Measurements from ENCODE around the gene PDCL3. TPM values are rescaled to one million over a fixed set of nuclear protein-coding genes. Genes with fewer than 3 reads are reported as not detected.

Gene PDCL3
- total RNA-seq, 1 donor from 2014 or later, result 15.0 TPM

- H3K27me3 Mint-ChIP-seq (ENCODE audit: unreplicated experiment), result peaks cover 3% of the 10 kb centered on the region
- H3K9me3 Mint-ChIP-seq (ENCODE audit: unreplicated experiment), result no peaks in the 10 kb centered on the region
- H3K36me3 Mint-ChIP-seq (ENCODE audit: low read depth, unreplicated experiment), result peaks cover 4% of the 10 kb centered on the region
- H3K4me1 Mint-ChIP-seq (ENCODE audit: unreplicated experiment), result no peaks in the 10 kb centered on the region
- no peak for TF ChIP-seq CTCF (IDR thresholded peaks at IDR 0.05; ENCODE audit: unreplicated experiment)
- no peak overlapping the region for H3K27ac Mint-ChIP-seq (ENCODE audit: unreplicated experiment)
- no peak overlapping the region for H3K4me3 Mint-ChIP-seq (ENCODE audit: unreplicated experiment)
- no peak for DNase-seq (ENCODE audit: low spot score)
These were observed 52.7 kb downstream of the PDCL3 start for GRCh38 chr2:100615471-100615870.

DNA sequence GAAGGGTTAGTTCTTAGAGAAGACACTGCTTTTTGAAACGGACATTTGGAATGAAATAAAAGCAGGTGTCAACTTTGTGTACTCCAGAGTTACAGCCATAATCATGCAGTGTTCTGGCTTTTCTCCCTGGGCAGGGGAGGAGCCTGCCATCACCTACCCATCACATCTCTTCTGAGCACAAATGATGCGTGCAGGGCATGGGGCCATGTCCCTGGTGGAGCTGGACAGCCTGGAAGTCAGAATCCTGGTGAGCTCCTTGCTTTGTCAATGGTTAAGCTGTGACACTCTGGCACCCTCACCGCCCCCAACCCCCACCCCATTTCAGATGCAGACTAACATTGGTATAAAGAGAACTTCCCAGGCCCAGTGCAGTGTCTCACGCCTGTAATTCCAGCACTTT, 53.1 kb downstream of the PDCL3 start:
- H3K27me3 Mint-ChIP-seq (ENCODE audit: unreplicated experiment), result peaks cover 6% of the 10 kb centered on the region
- no peaks in the 10 kb centered on the region for H3K9me3 Mint-ChIP-seq (ENCODE audit: unreplicated experiment)
- no peak for DNase-seq (ENCODE audit: low spot score)
- peaks cover 6% of the 10 kb centered on the region for H3K36me3 Mint-ChIP-seq (ENCODE audit: low read depth, unreplicated experiment)
- no peak overlapping the region for H3K4me3 Mint-ChIP-seq (ENCODE audit: unreplicated experiment)
- TF ChIP-seq CTCF (IDR thresholded peaks at IDR 0.05; ENCODE audit: unreplicated experiment), result no peak
- H3K27ac Mint-ChIP-seq (ENCODE audit: unreplicated experiment), result no peak overlapping the region
- H3K4me1 Mint-ChIP-seq (ENCODE audit: unreplicated experiment), result no peaks in the 10 kb centered on the region

- Mint-ChIP-seq H3K4me1 (ENCODE audit: unreplicated experiment) (no peaks in the 10 kb centered on the region), H3K4me3 (ENCODE audit: unreplicated experiment) (no peak overlapping the region), H3K27ac (ENCODE audit: unreplicated experiment) (no peak overlapping the region), H3K36me3 (ENCODE audit: low read depth, unreplicated experiment) (peaks cover 10% of the 10 kb centered on the region), H3K9me3 (ENCODE audit: unreplicated experiment) (no peaks in the 10 kb centered on the region), H3K27me3 (ENCODE audit: unreplicated experiment) (peaks cover 6% of the 10 kb centered on the region)
- no peak for TF ChIP-seq CTCF (IDR thresholded peaks at IDR 0.05; ENCODE audit: unreplicated experiment)
- DNase-seq (ENCODE audit: low spot score), result no peak
These were observed 54.1 kb downstream of the PDCL3 start for GRCh38 chr2:100616841-100617390.

DNA sequence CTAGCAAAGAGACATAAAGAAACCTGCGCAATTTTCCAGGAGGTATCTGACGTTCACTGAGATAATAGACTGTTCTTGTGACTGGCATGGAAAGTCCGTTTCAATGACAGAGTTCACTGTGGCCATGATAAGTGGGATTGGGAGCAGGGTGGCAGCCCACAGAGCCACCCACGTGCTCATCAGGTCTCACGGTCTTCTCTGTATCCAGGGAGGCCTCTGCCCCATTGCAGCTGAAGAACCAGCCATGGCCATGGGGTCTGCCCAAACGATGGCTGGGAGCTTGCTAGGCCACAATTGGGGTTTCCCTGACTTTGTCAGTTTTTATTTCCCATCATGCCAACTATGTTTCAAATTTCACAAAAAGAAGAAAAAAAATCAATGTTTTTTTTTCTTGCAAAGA, 57.2 kb downstream of the PDCL3 start:
- peaks cover 4% of the 10 kb centered on the region for H3K27me3 Mint-ChIP-seq (ENCODE audit: unreplicated experiment)
- H3K36me3 Mint-ChIP-seq (ENCODE audit: low read depth, unreplicated experiment), result peaks cover 14% of the 10 kb centered on the region
- H3K4me1 Mint-ChIP-seq (ENCODE audit: unreplicated experiment), result no peaks in the 10 kb centered on the region

More for the DNA sequence above, 57.2 kb downstream of the PDCL3 start:
- DNase-seq (ENCODE audit: low spot score), result no peak
- no peak for TF ChIP-seq CTCF (IDR thresholded peaks at IDR 0.05; ENCODE audit: unreplicated experiment)
- Mint-ChIP-seq H3K4me3 (ENCODE audit: unreplicated experiment) (no peak overlapping the region), H3K27ac (ENCODE audit: unreplicated experiment) (no peak overlapping the region), H3K9me3 (ENCODE audit: unreplicated experiment) (no peaks in the 10 kb centered on the region)

Measured in endothelial cell (in vitro differentiated cells).